Right lobe of liver (tissue), 6 donors: Measurements from ENCODE around the gene COL5A1. TPM values are rescaled to one million over a fixed set of nuclear protein-coding genes. Genes with fewer than 3 reads are reported as not detected.
A peak's percentile ranks its signal among the peaks of the same experiment; 100 is the strongest.

Experiments used
- ATAC-seq, 4 donors: fragments of 200-7000 bp; cut with Tn5 transposase; one replicate each; pipeline ENCODE4 v1.9.1; 2020; ENCODE audit warnings: mild to moderate bottlenecking in 4 of 4, moderate library complexity in 4 of 4
- DNase-seq, 3 donors: peaks; one replicate each; pipeline ENCODE4 v3.0.0-alpha.2; 2020
- H3K27ac ChIP-seq, 3 donors: fragments of 200-600 bp; one replicate each; pipeline ENCODE4 v1.8.0; 2022
- H3K27me3 ChIP-seq, 2 donors: fragments of 200-600 bp; one replicate each; pipeline ENCODE4 v1.8.0; 2022
- H3K36me3 ChIP-seq, 4 donors: fragments of 200-600 bp; sonication (generic) in 1 of 4; one replicate each; pipeline versions ENCODE4 v1.5.1 to v1.8.0; 2017 to 2022; ENCODE audit warnings: control low read depth in 1 of 4
- H3K4me1 ChIP-seq, 4 donors: fragments of 200-600 bp; sonication (generic) in 1 of 4; one replicate each; pipeline versions ENCODE4 v1.5.1 to v1.8.0; 2017 to 2022; ENCODE audit warnings: control low read depth in 1 of 4
- H3K4me3 ChIP-seq, 3 donors: fragments of 200-600 bp; one replicate each; pipeline ENCODE4 v1.8.0; 2022
- H3K9me3 ChIP-seq, 4 donors: fragments of 200-600 bp; sonication (generic) in 1 of 4; one replicate each; pipeline versions ENCODE4 v1.5.1 to v1.8.0; 2017 to 2022; ENCODE audit warnings: control low read depth in 1 of 4
- CTCF ChIP-seq, 4 donors: fragments of 200-600 bp in 3 of 4; fragments of 450-650 bp in 1 of 4; IDR thresholded peaks; one replicate each; pipeline versions ENCODE4 v1.5.1 to v1.8.0; 2016 to 2022; ENCODE audit warnings: antibody characterized with exemption in 4 of 4, mild to moderate bottlenecking in 2 of 4
- POLR2A ChIP-seq: fragments of 450-650 bp; IDR thresholded peaks from one replicate; pipeline ENCODE4 v1.6.1; 2017; ENCODE audit warnings: antibody characterized with exemption, mild to moderate bottlenecking
- WGBS: methylation state at CpG from one replicate; pipeline ENCODE4 v1.1.6; 2018; ENCODE audit warnings: low coverage, low lambda C conversion rate; ENCODE audit not compliant: insufficient coverage; ENCODE audit errors: missing lambda C conversion rate; 5-methylcytosine and 5-hydroxymethylcytosine counted together
- intact Hi-C, 2 donors: fragments of 100-400 bp; cut with DNase I; formaldehyde crosslinking; loops; one replicate each; pipeline versions ENCODE4 v1.11.2 to v1.14.1; 2022
- total RNA-seq, 6 experiments: library from RNA; depleted of rRNA in 2 of 6; stranded (reverse); fragments of >200 nt in 2 of 6; fragmentation: NEBNext Ultra II Directional in 3 of 6; extraction: Animal tissue kit (Norgen Biotek cat#: 25700) in 3 of 6; gene quantifications; one replicate each; pipeline versions ENCODE4 v1.1.0 to v1.2.4, GENCODE V29; 2016 to 2023
- donor health status: DM: no; HTN: yes; CAD: no.
- donor health status: DM: no; HTN: no; CAD: no.
- donor health status: DM: no; HTN: no; CAD: no.
- donor health status: DM: no; HTN: yes; CAD: no.
- donor health status: DM: no; HTN: yes; CAD: no.

Gene COL5A1
- total RNA-seq, 6 experiments from 2014 or later, result 1.5 to 17.0 (median 7.7) TPM

- DNase-seq (no peak), ATAC-seq (peak in 3 of 4 donors; percentile 22 to 53 (median 49))
- no peak for TF ChIP-seq POLR2A
- no peak for TF ChIP-seq CTCF (IDR thresholded peaks at IDR 0.05)
- WGBS, result 62% methylated on average over 8 of the region's 19 CpGs
- Histone ChIP-seq H3K4me1 (no peaks in the 10 kb centered on the region), H3K4me3 (no peak overlapping the region), H3K36me3 (no peaks in the 10 kb centered on the region), H3K27ac (peak overlapping the region in 1 of 3 donors; percentile 39), H3K27me3 (no peaks in the 10 kb centered on the region), H3K9me3 (no peaks in the 10 kb centered on the region)
- intact Hi-C loops, result loop anchor here in 1 of 2 donors (10.0 kb wide), 1 partner anchor 278 kb away; no protein-coding TSS in a partner anchor
Observed at GRCh38 chr9:134707031-134707680, 65.6 kb downstream of the COL5A1 start.

GRCh38 chr9:134707731-134708671, 66.4 kb downstream of the COL5A1 start:
- Histone ChIP-seq H3K27me3 (no peaks in the 10 kb centered on the region), H3K9me3 (no peaks in the 10 kb centered on the region), H3K4me3 (no peak overlapping the region), H3K4me1 (no peaks in the 10 kb centered on the region), H3K27ac (no peak overlapping the region), H3K36me3 (no peaks in the 10 kb centered on the region)
- intact Hi-C loops, result loop anchor here in 1 of 2 donors (10.0 kb wide), 1 partner anchor 277 kb away; no protein-coding TSS in a partner anchor
- DNase-seq (no peak), ATAC-seq (no peak)
- no peak for TF ChIP-seq POLR2A
- no peak for TF ChIP-seq CTCF (IDR thresholded peaks at IDR 0.05)
- 67% methylated on average over 2 of the region's 32 CpGs for WGBS

- Histone ChIP-seq H3K4me1 (no peaks in the 10 kb centered on the region), H3K9me3 (no peaks in the 10 kb centered on the region), H3K36me3 (no peaks in the 10 kb centered on the region), H3K27me3 (no peaks in the 10 kb centered on the region), H3K27ac (no peak overlapping the region), H3K4me3 (no peak overlapping the region)
- WGBS, result 83% methylated on average over 1 of the region's 11 CpGs
- TF ChIP-seq POLR2A (no peak), CTCF (IDR thresholded peaks at IDR 0.05) (no peak)
- intact Hi-C loops, result loop anchor here in 1 of 2 donors (10.0 kb wide), 1 partner anchor 276 kb away; no protein-coding TSS in a partner anchor
- ATAC-seq, result no peak
- no peak for DNase-seq
Observed at GRCh38 chr9:134708672-134709038, 67.1 kb downstream of the COL5A1 start.

GRCh38 chr9:134709512-134710270, 68.1 kb downstream of the COL5A1 start:
- ATAC-seq, result peak in 1 of 4 donors; percentile 38
- no peak overlapping the region for H3K4me3 ChIP-seq
- TF ChIP-seq CTCF (IDR thresholded peaks at IDR 0.05), result no peak
- no peak for TF ChIP-seq POLR2A
- DNase-seq, result no peak
- intact Hi-C loops, result loop anchor here in 1 of 2 donors (10.0 kb wide), 1 partner anchor 275 kb away; no protein-coding TSS in a partner anchor
- no peaks in the 10 kb centered on the region for H3K9me3 ChIP-seq
- WGBS, result 77% methylated on average over 18 of the region's 29 CpGs
- no peaks in the 10 kb centered on the region for H3K36me3 ChIP-seq
- H3K27ac ChIP-seq, result no peak overlapping the region
- H3K27me3 ChIP-seq, result no peaks in the 10 kb centered on the region
- H3K4me1 ChIP-seq, result no peaks in the 10 kb centered on the region
